Suprapubic skin (tissue), 3 donors: Measurements from ENCODE around the gene GAPT.

Experiments used
- CTCF ChIP-seq, 2 donors: fragments of 200-600 bp in 1 of 2; fragments of 450-650 bp in 1 of 2; sonication (generic) in 1 of 2; IDR thresholded peaks; one replicate each; pipeline ENCODE4 v1.5.1; 2016 to 2019; ENCODE audit warnings: antibody characterized with exemption in 2 of 2, mild to moderate bottlenecking in 1 of 2, moderate library complexity in 1 of 2
- POLR2AphosphoS5 ChIP-seq, 3 donors: sonication (generic); formaldehyde crosslinking; IDR thresholded peaks; one replicate each; pipeline ENCODE4 v1.6.1; 2017; ENCODE audit warnings: antibody characterized with exemption in 3 of 3

GRCh38 chr5:58486290-58486689 lies 4.9 kb upstream of the GAPT start:
- TF ChIP-seq CTCF (IDR thresholded peaks at IDR 0.05) = no peak
- TF ChIP-seq POLR2AphosphoS5 (IDR thresholded peaks at IDR 0.05) = no peak
